HCT116 (cell line): ENCODE measurements around the gene AZIN2.

Experiments used
- CEBPB ChIP-seq: IDR thresholded peaks from 2 replicates; pipeline ENCODE4 v1.6.1; 2012; ENCODE audit warnings: low read depth
- CTCF ChIP-seq, 3 experiments: fragments of 200-600 bp in 1 of 3; sonication (generic) in 1 of 3; IDR thresholded peaks in 2 of 3; conservative IDR thresholded peaks in 1 of 3; 2 replicates each; pipeline ENCODE4 v1.5.1; 2012 to 2017; ENCODE audit warnings: low read depth in 2 of 3, low read length in 2 of 3, antibody characterized with exemption in 1 of 3, borderline replicate concordance in 1 of 3, control low read depth in 1 of 3, mild to moderate bottlenecking in 1 of 3, mixed read lengths in 1 of 3, mixed run types in 1 of 3, moderate library complexity in 1 of 3; ENCODE audit not compliant: insufficient read depth in 1 of 3
- EZH2 ChIP-seq: fragments of 200-600 bp; sonication (generic); IDR thresholded peaks from 2 replicates; pipeline ENCODE4 v1.6.1; 2017; ENCODE audit warnings: antibody characterized with exemption, mixed run types
- MAX ChIP-seq: IDR thresholded peaks from 2 replicates; pipeline ENCODE4 v1.6.1; 2012
- POLR2A ChIP-seq: IDR thresholded peaks from 2 replicates; pipeline ENCODE4 v1.7.0; 2011; ENCODE audit warnings: borderline replicate concordance; ENCODE audit not compliant: insufficient read depth, insufficient read length; ENCODE audit errors: extremely low read depth
- POLR2AphosphoS5 ChIP-seq: IDR thresholded peaks from 2 replicates; pipeline ENCODE4 v1.6.1; 2011; ENCODE audit warnings: mild to moderate bottlenecking, low read depth, low read length, moderate library complexity
- RAD21 ChIP-seq: IDR thresholded peaks from 2 replicates; pipeline ENCODE4 v1.6.1; 2012; ENCODE audit warnings: low read depth, mild to moderate bottlenecking
- SP1 ChIP-seq: IDR thresholded peaks from 2 replicates; pipeline ENCODE4 v1.6.1; 2012; ENCODE audit warnings: low read depth
- SRF ChIP-seq: IDR thresholded peaks from 2 replicates; pipeline ENCODE4 v1.6.1; 2012; ENCODE audit warnings: low read depth

GRCh38 chr1:33167650-33168447 lies 86.9 kb downstream of the AZIN2 start:
- TF ChIP-seq SP1, result no peak
- no peak for TF ChIP-seq POLR2A
- no peak for TF ChIP-seq CTCF (IDR thresholded peaks at IDR 0.05 in 2 of 3, conservative IDR thresholded peaks at IDR 0.05 in 1 of 3; ENCODE audit: borderline replicate concordance in 1 of 3, insufficient read depth in 1 of 3, low read depth in 2 of 3, low read length in 2 of 3)
- no peak for TF ChIP-seq RAD21
- TF ChIP-seq EZH2, result no peak
- TF ChIP-seq MAX, result no peak
- no peak for TF ChIP-seq POLR2AphosphoS5
- TF ChIP-seq CEBPB, result no peak
- TF ChIP-seq SRF, result no peak
